Measurements from ENCODE around the gene NDUFAF7.

DNA sequence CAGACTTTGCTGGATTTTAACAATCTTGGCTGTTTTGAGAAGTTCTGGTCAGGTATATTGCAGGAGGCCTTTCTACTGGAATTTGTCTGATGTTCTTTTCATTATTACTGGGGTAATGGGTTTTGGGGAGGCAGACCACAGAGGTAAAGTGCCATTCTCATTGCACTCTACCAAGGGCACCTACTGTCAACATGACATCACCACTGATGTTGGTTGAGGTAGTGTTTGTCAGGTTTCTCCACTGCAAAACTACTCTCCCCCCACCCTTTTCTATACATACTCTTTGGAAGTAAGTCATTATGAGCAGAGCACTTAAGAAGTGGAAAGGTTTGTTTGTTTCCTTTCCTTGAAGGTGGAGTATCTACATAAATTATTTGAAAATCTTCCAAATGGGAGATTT lies 66.2 kb downstream of the NDUFAF7 start:
- TF ChIP-seq, protein P1, sequence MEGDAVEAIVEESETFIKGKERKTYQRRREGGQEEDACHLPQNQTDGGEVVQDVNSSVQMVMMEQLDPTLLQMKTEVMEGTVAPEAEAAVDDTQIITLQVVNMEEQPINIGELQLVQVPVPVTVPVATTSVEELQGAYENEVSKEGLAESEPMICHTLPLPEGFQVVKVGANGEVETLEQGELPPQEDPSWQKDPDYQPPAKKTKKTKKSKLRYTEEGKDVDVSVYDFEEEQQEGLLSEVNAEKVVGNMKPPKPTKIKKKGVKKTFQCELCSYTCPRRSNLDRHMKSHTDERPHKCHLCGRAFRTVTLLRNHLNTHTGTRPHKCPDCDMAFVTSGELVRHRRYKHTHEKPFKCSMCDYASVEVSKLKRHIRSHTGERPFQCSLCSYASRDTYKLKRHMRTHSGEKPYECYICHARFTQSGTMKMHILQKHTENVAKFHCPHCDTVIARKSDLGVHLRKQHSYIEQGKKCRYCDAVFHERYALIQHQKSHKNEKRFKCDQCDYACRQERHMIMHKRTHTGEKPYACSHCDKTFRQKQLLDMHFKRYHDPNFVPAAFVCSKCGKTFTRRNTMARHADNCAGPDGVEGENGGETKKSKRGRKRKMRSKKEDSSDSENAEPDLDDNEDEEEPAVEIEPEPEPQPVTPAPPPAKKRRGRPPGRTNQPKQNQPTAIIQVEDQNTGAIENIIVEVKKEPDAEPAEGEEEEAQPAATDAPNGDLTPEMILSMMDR (IDR thresholded peaks at IDR 0.05): no peak
- no peak for TF ChIP-seq EP300 (IDR thresholded peaks at IDR 0.05)

Data from suprapubic skin (tissue), 3 donors.